Adipose tissue (tissue), 3 donors: ENCODE data around the gene PRSS16. TPM values are rescaled to one million over a fixed set of nuclear protein-coding genes. Genes with fewer than 3 reads are reported as not detected.

Source experiments
- H3K27ac ChIP-seq: one replicate; pipeline ENCODE4 v1.5.1; 2013; ENCODE audit warnings: low read depth, low read length
- WGBS, 3 donors: extraction: QIAGEN DNeasy Blood & Tissue Kit; methylation state at CpG; one replicate each; pipeline ENCODE4 v1.1.7; 2013; 5-methylcytosine and 5-hydroxymethylcytosine counted together
- polyA plus RNA-seq, 3 donors: library from polyadenylated mRNA; stranded (reverse); fragments of 200-250 nt; gene quantifications; one replicate each; pipeline ENCODE4 v1.2.3, GENCODE V29; 2013
- donor health status: healthy with polysubstance abuse.
- donor health status: Bipolar disorder and iron deficiency.
- donor health status: healthy.

PRSS16 gene
- polyA plus RNA-seq, 3 donors, result 0.67 to 32.4 (median 1.0) TPM

DNA sequence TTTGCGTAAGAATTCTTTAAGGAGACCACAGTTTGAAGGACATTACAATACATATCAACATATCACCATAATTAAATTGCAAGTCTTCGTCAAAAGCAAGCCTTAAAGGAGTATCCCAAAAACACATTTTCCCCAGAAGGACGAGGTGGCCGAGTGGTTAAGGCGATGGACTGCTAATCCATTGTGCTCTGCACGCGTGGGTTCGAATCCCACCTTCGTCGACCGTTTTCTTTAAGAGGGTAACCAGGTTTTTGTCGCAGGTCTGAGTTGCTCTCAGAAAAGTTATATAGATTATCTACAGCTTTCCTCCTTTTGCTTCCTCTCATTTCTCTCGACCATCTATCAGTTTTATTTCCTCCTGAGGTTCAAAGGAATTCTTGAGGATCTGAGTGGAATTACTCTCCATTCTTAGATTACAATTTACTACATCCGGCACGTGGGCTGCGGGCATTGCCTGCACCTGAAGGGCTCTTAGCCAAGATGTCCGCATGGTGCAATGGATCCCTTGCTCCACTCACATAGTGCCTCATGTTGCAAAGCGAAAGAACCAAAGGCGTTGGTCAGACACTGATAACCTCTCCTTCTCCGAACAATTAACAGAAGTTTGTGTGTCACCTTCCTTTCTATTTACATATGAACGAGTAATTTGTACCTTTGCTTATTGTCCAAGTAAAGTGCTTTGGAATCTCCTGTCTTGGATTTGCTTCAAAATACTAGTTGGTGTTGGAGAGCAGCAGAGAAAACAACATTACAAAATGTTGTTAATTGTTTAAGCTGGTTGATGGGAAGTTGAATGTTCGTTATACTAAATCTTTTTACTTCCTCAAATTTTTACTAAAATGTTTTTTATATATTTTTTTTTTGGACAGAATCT is 50.6 kb downstream of the PRSS16 start:
- H3K27ac ChIP-seq, result no peak overlapping the region
- WGBS, 3 donors, result 18 to 23% (median 22%) methylated on average over 22 of the region's 22 CpGs

DNA sequence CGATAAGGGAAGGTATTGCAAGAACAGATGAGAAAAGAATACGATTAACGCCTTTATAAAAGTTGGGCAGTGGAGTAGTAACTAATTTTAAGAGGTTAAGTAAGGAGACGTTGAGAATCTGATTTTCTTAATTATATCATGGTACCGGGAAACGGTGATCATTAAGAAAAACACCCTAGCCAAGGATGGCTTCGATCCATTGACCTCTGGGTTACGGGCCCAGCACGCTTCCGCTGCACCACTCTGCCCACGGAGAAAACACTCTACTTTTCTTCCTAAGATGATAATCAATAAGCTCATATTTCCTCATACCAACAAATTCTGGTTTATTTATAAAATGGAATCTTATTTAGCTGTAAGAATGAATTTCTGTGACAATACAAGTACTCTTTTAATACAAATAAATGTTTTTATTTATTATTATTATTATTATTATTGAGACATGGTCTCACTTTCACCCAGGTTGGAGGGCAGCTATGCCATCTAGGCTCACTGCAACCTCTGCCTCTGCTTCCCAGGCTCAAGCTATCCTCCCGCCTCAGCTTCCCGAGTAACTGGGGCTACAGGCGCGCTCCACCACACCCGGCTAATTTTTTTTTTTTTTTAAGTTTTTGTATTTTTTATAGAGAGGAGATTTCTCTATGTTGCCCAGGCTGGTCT is 56.2 kb downstream of the PRSS16 start:
- WGBS, 3 donors, result 33 to 47% (median 39%) methylated on average over 16 of the region's 16 CpGs
- no peak overlapping the region for H3K27ac ChIP-seq

Other genes with a start within 250 kb of the PRSS16 start
- gene POM121L2, start 64.6 kb downstream of the PRSS16 start, polyA plus RNA-seq, result under 1 TPM in 1 of 3 donors, not detected in 2; 0.03 TPM
- 1 to 10 TPM; 1.3 to 1.8 (median 1.5) TPM for gene ZNF391, start 141.1 kb downstream of the PRSS16 start, polyA plus RNA-seq
- 1 to 10 TPM in 2 of 3 donors, under 1 TPM in 1; 0.97 to 3.9 (median 1.4) TPM for gene ZNF184, start 225.4 kb downstream of the PRSS16 start, polyA plus RNA-seq